H1 (cell line): ENCODE data around the gene ACACB. TPM values are rescaled to one million over a fixed set of nuclear protein-coding genes. Genes with fewer than 3 reads are reported as not detected.

Source experiments
- CTCF ChIA-PET: fragments of 300-600 bp; sonication (Branson Sonifier 250); formaldehyde crosslinking; loops from one replicate; lab custom pipeline; 2021; ENCODE audit not compliant: partially characterized antibody; lab: Charles Lee
- POLR2A ChIA-PET: fragments of 300-600 bp; sonication (Branson Sonifier 250); formaldehyde crosslinking; loops from one replicate; lab custom pipeline; 2021; ENCODE audit warnings: inconsistent platforms; ENCODE audit not compliant: partially characterized antibody; lab: Charles Lee
- DNase-seq, 2 experiments: peaks; one replicate each; pipeline versions ENCODE4 v3.0.0 to v3.0.0-alpha.2; 2010 to 2022; ENCODE audit warnings: low spot score in 2 of 2, low read depth in 1 of 2, mixed read lengths in 1 of 2
- FAIRE-seq: peaks from 2 replicates; lab custom pipeline; 2011; peaks lifted over from hg19 to GRCh38; lab: Jason Lieb, UNC
- H2AFZ ChIP-seq: 2 replicates; pipeline ENCODE4 v1.8.1; 2012; ENCODE audit warnings: low read length, inconsistent platforms
- H2AK5ac ChIP-seq: 2 replicates; pipeline ENCODE4 v1.6.1; 2013; ENCODE audit warnings: low read depth, low read length
- H2BK120ac ChIP-seq: replicated peaks from 2 replicates; pipeline ENCODE3; 2013; ENCODE audit warnings: low read depth, low read length, inconsistent platforms
- H2BK12ac ChIP-seq: 2 replicates; pipeline ENCODE4 v1.6.1; 2013; ENCODE audit warnings: low read depth, low read length
- H2BK15ac ChIP-seq: 2 replicates; pipeline ENCODE4 v1.6.1; 2013; ENCODE audit warnings: low read length
- H2BK20ac ChIP-seq: 2 replicates; pipeline ENCODE4 v1.6.1; 2013; ENCODE audit warnings: low read length
- H2BK5ac ChIP-seq: 2 replicates; pipeline ENCODE4 v1.6.1; 2013; ENCODE audit warnings: low read depth, low read length
- H3K14ac ChIP-seq: 2 replicates; pipeline ENCODE4 v1.6.1; 2013; ENCODE audit warnings: inconsistent platforms; ENCODE audit not compliant: insufficient read length
- H3K18ac ChIP-seq: 2 replicates; pipeline ENCODE4 v1.6.1; 2013; ENCODE audit warnings: low read length; ENCODE audit errors: extremely low read depth
- H3K23ac ChIP-seq: 2 replicates; pipeline ENCODE4 v1.6.1; 2013; ENCODE audit warnings: inconsistent platforms; ENCODE audit not compliant: insufficient read length
- H3K23me2 ChIP-seq: 2 replicates; pipeline ENCODE4 v1.6.1; 2013; ENCODE audit warnings: low read depth, low read length
- H3K27ac ChIP-seq: 2 replicates; pipeline ENCODE4 v1.6.1; 2011; ENCODE audit warnings: low read depth, low read length, inconsistent platforms
- H3K27me3 ChIP-seq, 4 experiments: replicated peaks in 1 of 4; 1 replicate in 1 of 4; 2 replicates in 3 of 4; pipeline versions ENCODE4 v1.6.1 to v1.8.1; 2011 to 2013; ENCODE audit warnings: low read length in 3 of 4, mild to moderate bottlenecking in 3 of 4, inconsistent platforms in 2 of 4, mixed read lengths in 2 of 4, moderate library complexity in 1 of 4; ENCODE audit not compliant: control insufficient read depth in 3 of 4, insufficient read depth in 3 of 4; ENCODE audit errors: extremely low read depth in 1 of 4
- H3K36me3 ChIP-seq, 4 experiments: 2 replicates each; pipeline versions ENCODE4 v1.6.1 to v1.8.1; 2011 to 2013; ENCODE audit warnings: mild to moderate bottlenecking in 4 of 4, low read length in 3 of 4, moderate library complexity in 2 of 4, control low read depth in 1 of 4, inconsistent platforms in 1 of 4; ENCODE audit not compliant: insufficient read depth in 4 of 4, control insufficient read depth in 2 of 4
- H3K4ac ChIP-seq: replicated peaks from 2 replicates; pipeline ENCODE3; 2013; ENCODE audit warnings: low read length, low read depth, mixed read lengths, inconsistent platforms; ENCODE audit not compliant: insufficient read length
- H3K4me1 ChIP-seq, 4 experiments: replicated peaks in 1 of 4; 1 replicate in 1 of 4; 2 replicates in 3 of 4; pipeline versions ENCODE4 v1.6.1 to v1.8.1; 2011 to 2013; ENCODE audit warnings: low read length in 3 of 4, inconsistent platforms in 2 of 4, mixed read lengths in 1 of 4; ENCODE audit not compliant: insufficient read depth in 4 of 4, control insufficient read depth in 3 of 4
- H3K4me2 ChIP-seq, 2 experiments: 2 replicates each; pipeline versions ENCODE4 v1.6.1 to v1.8.1; 2011 to 2013; ENCODE audit warnings: low read depth in 2 of 2, low read length in 2 of 2, control low read depth in 1 of 2, inconsistent platforms in 1 of 2, mild to moderate bottlenecking in 1 of 2; ENCODE audit not compliant: insufficient read depth in 1 of 2
- H3K4me3 ChIP-seq, 4 experiments: fragments of 200-600, 300-600 bp in 1 of 4; sonication (generic), shearing (Covaris generic), sonication (Bioruptor Twin) in 1 of 4; 2 replicates each; pipeline versions ENCODE4 v1.5.1 to v1.8.1; 2011 to 2016; ENCODE audit warnings: low read length in 4 of 4, low read depth in 3 of 4, control low read depth in 2 of 4, inconsistent platforms in 2 of 4, mild to moderate bottlenecking in 2 of 4, mixed read lengths in 1 of 4, moderate library complexity in 1 of 4; ENCODE audit not compliant: insufficient read depth in 2 of 4; ENCODE audit errors: extremely low read depth in 1 of 4
- H3K56ac ChIP-seq: replicated peaks from 2 replicates; pipeline ENCODE3; 2013; ENCODE audit warnings: low read depth, mild to moderate bottlenecking, mixed read lengths, low read length, inconsistent platforms; ENCODE audit not compliant: insufficient read length
- H3K79me1 ChIP-seq: 2 replicates; pipeline ENCODE4 v1.6.1; 2013; ENCODE audit warnings: low read depth, low read length, control low read depth
- H3K79me2 ChIP-seq, 2 experiments: 2 replicates each; pipeline versions ENCODE4 v1.6.1 to v1.8.1; 2012 to 2013; ENCODE audit warnings: low read length in 2 of 2, mild to moderate bottlenecking in 2 of 2, inconsistent platforms in 1 of 2; ENCODE audit not compliant: insufficient read depth in 2 of 2, control insufficient read depth in 1 of 2
- H3K9ac ChIP-seq, 4 experiments: replicated peaks in 1 of 4; 1 replicate in 1 of 4; 2 replicates in 3 of 4; pipeline versions ENCODE4 v1.6.1 to v1.8.1; 2011 to 2013; ENCODE audit warnings: low read depth in 3 of 4, low read length in 3 of 4, control low read depth in 2 of 4, mild to moderate bottlenecking in 2 of 4, moderate library complexity in 2 of 4, inconsistent platforms in 1 of 4; ENCODE audit errors: extremely low read depth in 1 of 4
- H3K9me3 ChIP-seq, 2 experiments: 2 replicates each; pipeline versions ENCODE4 v1.6.1 to v1.8.1; 2012 to 2013; ENCODE audit warnings: mild to moderate bottlenecking in 2 of 2, moderate library complexity in 2 of 2, control low read depth in 1 of 2, inconsistent platforms in 1 of 2, low read depth in 1 of 2, low read length in 1 of 2, mixed read lengths in 1 of 2; ENCODE audit not compliant: insufficient read depth in 2 of 2
- H4K20me1 ChIP-seq, 2 experiments: replicated peaks in 1 of 2; 2 replicates each; pipeline versions ENCODE3 to v1.8.1; 2011 to 2013; ENCODE audit warnings: inconsistent platforms in 2 of 2, low read length in 2 of 2, mild to moderate bottlenecking in 1 of 2; ENCODE audit not compliant: insufficient read depth in 2 of 2, control insufficient read depth in 1 of 2
- H4K5ac ChIP-seq: 2 replicates; pipeline ENCODE4 v1.6.1; 2013; ENCODE audit warnings: low read length, low read depth, mixed read lengths, inconsistent platforms; ENCODE audit not compliant: insufficient read length
- H4K8ac ChIP-seq: 2 replicates; pipeline ENCODE4 v1.8.0; 2013; ENCODE audit warnings: mild to moderate bottlenecking, moderate library complexity, low read length, inconsistent platforms; ENCODE audit not compliant: insufficient read depth; ENCODE audit errors: extremely low read depth
- H4K91ac ChIP-seq: replicated peaks from 2 replicates; pipeline ENCODE3; 2013; ENCODE audit warnings: low read length, mixed read lengths, inconsistent platforms; ENCODE audit not compliant: insufficient read length
- CBX5 ChIP-seq: fragments of 300-800, 300-1000 bp; sonication (generic); IDR thresholded peaks from 2 replicates; pipeline ENCODE4 v1.7.1; 2016; ENCODE audit warnings: antibody characterized with exemption, low read length, low read depth
- CBX8 ChIP-seq: fragments of 300-800, 300-1000 bp; sonication (generic); IDR thresholded peaks from 2 replicates; pipeline ENCODE4 v1.7.1; 2016; ENCODE audit warnings: low read depth, low read length, borderline replicate concordance
- CTCF ChIP-seq, 3 experiments: IDR thresholded peaks; 1 replicate in 2 of 3; 2 replicates in 1 of 3; pipeline versions ENCODE4 v1.5.1 to v1.6.1; 2011; ENCODE audit warnings: low read length in 3 of 3, mild to moderate bottlenecking in 3 of 3, inconsistent platforms in 2 of 3, low read depth in 1 of 3, moderate library complexity in 1 of 3; ENCODE audit not compliant: insufficient read depth in 1 of 3; ENCODE audit errors: control extremely low read depth in 1 of 3
- EGR1 ChIP-seq: IDR thresholded peaks from 2 replicates; pipeline ENCODE4 v1.6.1; 2011; ENCODE audit warnings: low read depth, low read length, borderline replicate concordance
- EZH2 ChIP-seq: fragments of 200-600 bp; sonication (generic); IDR thresholded peaks from 2 replicates; pipeline ENCODE4 v1.7.1; 2012; ENCODE audit warnings: low read depth, mild to moderate bottlenecking, moderate library complexity, low read length, inconsistent platforms; ENCODE audit not compliant: severe bottlenecking
- FOSL1 ChIP-seq: IDR thresholded peaks from 2 replicates; pipeline ENCODE4 v1.6.1; 2011; ENCODE audit warnings: mild to moderate bottlenecking, low read depth, low read length, moderate library complexity; ENCODE audit not compliant: insufficient read depth
- HDAC2 ChIP-seq, 2 experiments: fragments of 300-600 bp in 1 of 2; sonication (generic) in 1 of 2; IDR thresholded peaks; 2 replicates each; pipeline ENCODE4 v1.6.1; 2011 to 2012; ENCODE audit warnings: low read depth in 2 of 2, low read length in 2 of 2, mild to moderate bottlenecking in 2 of 2, moderate library complexity in 2 of 2, borderline replicate concordance in 1 of 2, inconsistent platforms in 1 of 2
- KDM4A ChIP-seq: IDR thresholded peaks from one replicate; pipeline ENCODE4 v1.7.1; 2012; ENCODE audit warnings: low read depth, mild to moderate bottlenecking, moderate library complexity, low read length, inconsistent platforms; ENCODE audit not compliant: severe bottlenecking
- KDM5A ChIP-seq: fragments of 200-600 bp; IDR thresholded peaks from 2 replicates; pipeline ENCODE4 v1.7.1; 2012; ENCODE audit warnings: mild to moderate bottlenecking, low read length, inconsistent platforms, mixed read lengths
- SIRT6 ChIP-seq: IDR thresholded peaks from one replicate; pipeline ENCODE4 v1.7.1; 2012; ENCODE audit warnings: low read length, inconsistent platforms
- SP4 ChIP-seq: IDR thresholded peaks from 2 replicates; pipeline ENCODE4 v1.6.1; 2012; ENCODE audit warnings: low read length, inconsistent platforms
- TCF12 ChIP-seq: IDR thresholded peaks from 2 replicates; pipeline ENCODE4 v1.6.1; 2011; ENCODE audit warnings: low read depth, mild to moderate bottlenecking, low read length
- WGBS, 2 experiments: shearing (Covaris generic) in 1 of 2; methylation state at CpG; one replicate each; pipeline versions ENCODE4 v1.1.6 to v1.1.7; 2013 to 2015; ENCODE audit warnings: low lambda C conversion rate in 2 of 2, mixed read lengths in 2 of 2, inconsistent platforms in 1 of 2, low coverage in 1 of 2, missing lambda C conversion rate in 1 of 2; ENCODE audit not compliant: insufficient replicate concordance in 2 of 2, insufficient coverage in 1 of 2, insufficient read length in 1 of 2; ENCODE audit errors: extremely low coverage in 1 of 2, missing lambda C conversion rate in 1 of 2; 5-methylcytosine and 5-hydroxymethylcytosine counted together
- polyA plus RNA-seq, 7 experiments: library from polyadenylated mRNA; depleted of rRNA in 3 of 7; stranded (reverse) in 5 of 7; unstranded in 2 of 7; fragments of >200 nt in 5 of 7; fragments of 200-250 nt in 2 of 7; gene quantifications; 1 replicate in 5 of 7; 2 replicates in 1 of 7; 4 replicates in 1 of 7; pipeline versions ENCODE4 v1.2.1 to v1.2.3, GENCODE V29; 2011 to 2013; ENCODE audit warnings: missing spikeins in 2 of 7, mixed read lengths in 2 of 7
- total RNA-seq: library from RNA; stranded (reverse); fragmentation: NEBNext Ultra II Directional; extraction: Animal tissue kit (Norgen Biotek cat#: 25700); gene quantifications from 2 replicates; pipeline ENCODE4 v1.2.1, GENCODE V29; 2021

Gene ACACB
- total and polyA plus RNA-seq, 2 of the 8 experiments (the other 6 are each of a cell fraction or from before 2014, with no cell fraction given): 5.8 to 15.3 TPM

GRCh38 chr12:109239179-109239578 lies 122.8 kb downstream of the ACACB start:
- H2BK5ac ChIP-seq: no peak overlapping the region
- H3K36me3 ChIP-seq: peaks cover 0 to 20% (median 5%) of the 10 kb centered on the region in 4 experiments; a peak in 6 of 8 replicates
- POLR2A ChIA-PET: no interaction called here
- no peaks in the 10 kb centered on the region for H3K79me2 ChIP-seq
- H2BK20ac ChIP-seq: no peak overlapping the region
- no peak for FAIRE-seq
- H3K18ac ChIP-seq: no peak overlapping the region
- H2AK5ac ChIP-seq: no peak overlapping the region
- H2AFZ ChIP-seq: no peak overlapping the region
- H3K9ac ChIP-seq: no peak overlapping the region
- no peaks in the 10 kb centered on the region for H4K20me1 ChIP-seq
- H2BK120ac ChIP-seq: no peak overlapping the region
- H3K4me2 ChIP-seq: no peak overlapping the region
- H3K27me3 ChIP-seq: no peaks in the 10 kb centered on the region
- no peak overlapping the region for H3K56ac ChIP-seq
- H3K79me1 ChIP-seq: no peaks in the 10 kb centered on the region
- no peak overlapping the region for H3K4ac ChIP-seq
- H2BK15ac ChIP-seq: no peak overlapping the region
- no peak overlapping the region for H3K27ac ChIP-seq
- H4K91ac ChIP-seq: no peak overlapping the region
- H3K4me3 ChIP-seq: no peak overlapping the region
- H3K9me3 ChIP-seq: no peaks in the 10 kb centered on the region
- no peak for DNase-seq
- no peak overlapping the region for H4K8ac ChIP-seq
- no peak overlapping the region for H3K23ac ChIP-seq
- no peak overlapping the region for H4K5ac ChIP-seq
- H3K4me1 ChIP-seq: no peaks in the 10 kb centered on the region
- CTCF ChIA-PET: interaction anchor here (0.8 kb wide), 1 partner anchor 16 kb away, joined by 3 read pairs; no protein-coding TSS in a partner anchor
- no peak overlapping the region for H3K14ac ChIP-seq
- H2BK12ac ChIP-seq: no peak overlapping the region
- H3K23me2 ChIP-seq: no peaks in the 10 kb centered on the region
- 87% methylated on average over 4 of the region's 4 CpGs; no CpG with 5 or more reads in 1 of the 2 experiments for WGBS, 2 experiments
- TF ChIP-seq HDAC2 (IDR thresholded peaks at IDR 0.05; ENCODE audit: borderline replicate concordance in 1 of 2, low read depth in 2 of 2, low read length in 2 of 2): no peak
- TF ChIP-seq KDM4A: no peak
- no peak for TF ChIP-seq EZH2
- TF ChIP-seq FOSL1: no peak
- TF ChIP-seq KDM5A: no peak
- no peak for TF ChIP-seq CTCF (IDR thresholded peaks at IDR 0.05; ENCODE audit: control extremely low read depth in 1 of 3, insufficient read depth in 1 of 3, low read depth in 1 of 3, low read length in 3 of 3)
- TF ChIP-seq SP4: no peak
- no peak for TF ChIP-seq EGR1
- TF ChIP-seq TCF12: no peak
- TF ChIP-seq CBX8: no peak
- TF ChIP-seq CBX5: no peak
- no peak for TF ChIP-seq SIRT6
